Liver (tissue), 9 donors: ENCODE measurements around the gene JAZF1. TPM values are rescaled to one million over a fixed set of nuclear protein-coding genes. Genes with fewer than 3 reads are reported as not detected.

Experiments
- DNase-seq: peaks from one replicate; pipeline ENCODE4 v3.0.0-alpha.2; 2017; ENCODE audit warnings: low spot score
- H3K27ac ChIP-seq, 2 donors: one replicate each; pipeline ENCODE4 v1.7.0; 2013; ENCODE audit warnings: inconsistent platforms in 2 of 2, low read length in 2 of 2, control low read depth in 1 of 2, low read depth in 1 of 2, mild to moderate bottlenecking in 1 of 2
- H3K27me3 ChIP-seq, 4 donors: one replicate each; pipeline versions ENCODE4 v1.6.1 to v1.7.0; 2013; ENCODE audit warnings: low read length in 3 of 4, inconsistent platforms in 1 of 4, mild to moderate bottlenecking in 1 of 4, moderate library complexity in 1 of 4; ENCODE audit not compliant: control insufficient read depth in 4 of 4, insufficient read depth in 4 of 4
- H3K36me3 ChIP-seq, 4 donors: one replicate each; pipeline versions ENCODE4 v1.6.1 to v1.7.0; 2013; ENCODE audit warnings: low read length in 3 of 4, mild to moderate bottlenecking in 3 of 4, low read depth in 1 of 4, moderate library complexity in 1 of 4; ENCODE audit not compliant: control insufficient read depth in 4 of 4, insufficient read depth in 3 of 4
- H3K4me1 ChIP-seq, 4 donors: one replicate each; pipeline versions ENCODE4 v1.6.1 to v1.7.0; 2013; ENCODE audit warnings: low read length in 3 of 4, mild to moderate bottlenecking in 3 of 4, moderate library complexity in 1 of 4; ENCODE audit not compliant: control insufficient read depth in 4 of 4, insufficient read depth in 4 of 4
- H3K4me3 ChIP-seq, 3 donors: one replicate each; pipeline versions ENCODE4 v1.6.1 to v1.7.0; 2013; ENCODE audit warnings: low read length in 3 of 3, control low read depth in 1 of 3, low read depth in 1 of 3, mild to moderate bottlenecking in 1 of 3
- H3K9ac ChIP-seq, 2 donors: one replicate each; pipeline ENCODE4 v1.7.0; 2013; ENCODE audit warnings: low read length in 2 of 2, mild to moderate bottlenecking in 2 of 2, moderate library complexity in 2 of 2, control low read depth in 1 of 2, low read depth in 1 of 2
- H3K9me3 ChIP-seq, 4 donors: one replicate each; pipeline versions ENCODE4 v1.6.1 to v1.7.0; 2013; ENCODE audit warnings: low read length in 3 of 4; ENCODE audit not compliant: control insufficient read depth in 4 of 4
- ATF3 ChIP-seq: IDR thresholded peaks from 2 replicates; pipeline ENCODE4 v1.6.1; 2016; ENCODE audit warnings: antibody characterized with exemption
- CTCF ChIP-seq: fragments of 150-350 bp; IDR thresholded peaks from 2 replicates; pipeline ENCODE4 v1.5.1; 2017; ENCODE audit warnings: improper control_type of control experiment, low read depth, low read length; ENCODE audit not compliant: missing input control
- EGR1 ChIP-seq, 2 donors: IDR thresholded peaks; 2 replicates each; pipeline ENCODE4 v1.6.1; 2016 to 2018; ENCODE audit warnings: antibody characterized with exemption in 2 of 2, low read depth in 2 of 2
- FOXA1 ChIP-seq: IDR thresholded peaks from 2 replicates; pipeline ENCODE4 v1.6.1; 2016; ENCODE audit warnings: antibody characterized with exemption
- FOXA2 ChIP-seq: IDR thresholded peaks from 2 replicates; pipeline ENCODE4 v1.6.1; 2016; ENCODE audit warnings: antibody characterized with exemption
- GABPA ChIP-seq, 2 donors: IDR thresholded peaks in 1 of 2; conservative IDR thresholded peaks in 1 of 2; 2 replicates each; pipeline ENCODE4 v1.6.1; 2016; ENCODE audit warnings: antibody characterized with exemption in 2 of 2, mild to moderate bottlenecking in 1 of 2, moderate library complexity in 1 of 2
- HNF4A ChIP-seq, 2 donors: conservative IDR thresholded peaks; 2 replicates each; pipeline ENCODE4 v1.6.1; 2016; ENCODE audit warnings: antibody characterized with exemption in 2 of 2, mild to moderate bottlenecking in 2 of 2
- HNF4G ChIP-seq: IDR thresholded peaks from 2 replicates; pipeline ENCODE4 v1.6.1; 2016; ENCODE audit warnings: antibody characterized with exemption
- JUND ChIP-seq, 2 donors: IDR thresholded peaks; 2 replicates each; pipeline ENCODE4 v1.6.1; 2016; ENCODE audit warnings: antibody characterized with exemption in 2 of 2
- MAX ChIP-seq: IDR thresholded peaks from 2 replicates; pipeline ENCODE4 v1.6.1; 2016; ENCODE audit warnings: antibody characterized with exemption
- NR2F2 ChIP-seq: IDR thresholded peaks from 2 replicates; pipeline ENCODE4 v1.6.1; 2016; ENCODE audit warnings: antibody characterized with exemption
- RAD21 ChIP-seq, 2 donors: IDR thresholded peaks; 2 replicates each; pipeline ENCODE4 v1.6.1; 2016; ENCODE audit warnings: antibody characterized with exemption in 2 of 2, mild to moderate bottlenecking in 2 of 2
- REST ChIP-seq: IDR thresholded peaks from 2 replicates; pipeline ENCODE4 v1.6.1; 2016; ENCODE audit warnings: antibody characterized with exemption, mild to moderate bottlenecking
- RXRA ChIP-seq, 2 donors: IDR thresholded peaks; 2 replicates each; pipeline ENCODE4 v1.6.1; 2017 to 2018; ENCODE audit warnings: antibody characterized with exemption in 2 of 2, mild to moderate bottlenecking in 1 of 2
- SP1 ChIP-seq: IDR thresholded peaks from 2 replicates; pipeline ENCODE4 v1.6.1; 2018; ENCODE audit warnings: antibody characterized with exemption, mild to moderate bottlenecking
- TAF1 ChIP-seq: conservative IDR thresholded peaks from 2 replicates; pipeline ENCODE4 v1.6.1; 2016; ENCODE audit warnings: antibody characterized with exemption, mild to moderate bottlenecking
- YY1 ChIP-seq: IDR thresholded peaks from 2 replicates; pipeline ENCODE4 v1.6.1; 2016; ENCODE audit warnings: antibody characterized with exemption, mild to moderate bottlenecking
- ZBTB33 ChIP-seq: IDR thresholded peaks from 2 replicates; pipeline ENCODE4 v1.6.1; 2016; ENCODE audit warnings: antibody characterized with exemption
- WGBS: extraction: QIAGEN DNeasy Blood & Tissue Kit; methylation state at CpG from one replicate; pipeline ENCODE4 v1.1.7; 2013; 5-methylcytosine and 5-hydroxymethylcytosine counted together
- polyA plus RNA-seq, 2 donors: library from polyadenylated mRNA; stranded (reverse) in 1 of 2; unstranded in 1 of 2; fragments of 200-250 nt in 1 of 2; fragments of >200 nt in 1 of 2; fragmentation: Nextera tagmentation in 1 of 2; extraction: Ambion mirVana in 1 of 2; gene quantifications; one replicate each; pipeline versions ENCODE4 v1.2.1 to v1.2.3, GENCODE V29; 2013 to 2015
- total RNA-seq, 2 donors: library from RNA; depleted of rRNA; stranded (reverse); fragments of >200 nt; gene quantifications; one replicate each; pipeline ENCODE4 v1.2.3, GENCODE V29; 2014
- donor health status: healthy.
- donor health status: healthy.
- donor health status: healthy.
- donor health status: healthy.
- donor health status: healthy.

Gene JAZF1
- total and polyA plus RNA-seq, 4 donors = 2.7 to 17.8 (median 4.0) TPM

GRCh38 chr7:28166982-28167715, 13.4 kb downstream of the JAZF1 start:
- H3K4me3 ChIP-seq = no peak overlapping the region
- no peaks in the 10 kb centered on the region for H3K4me1 ChIP-seq
- DNase-seq = no peak
- no peak overlapping the region for H3K27ac ChIP-seq
- H3K9ac ChIP-seq = no peak overlapping the region
- TF ChIP-seq JUND (IDR thresholded peaks at IDR 0.05) (no peak), NR2F2 (no peak), EGR1 (IDR thresholded peaks at IDR 0.05; ENCODE audit: low read depth in 2 of 2) (no peak), HNF4G (no peak), MAX (no peak), ATF3 (no peak), FOXA1 (no peak)
- H3K9me3 ChIP-seq = no peaks in the 10 kb centered on the region
- peaks cover 0 to 2% (median 0%) of the 10 kb centered on the region in 4 donors for H3K36me3 ChIP-seq
- H3K27me3 ChIP-seq = no peaks in the 10 kb centered on the region
- 95% methylated on average over 5 of the region's 5 CpGs for WGBS

GRCh38 chr7:28165961-28166955, 14.3 kb downstream of the JAZF1 start:
- 93% methylated on average over 4 of the region's 4 CpGs for WGBS
- Histone ChIP-seq H3K9ac (no peak overlapping the region), H3K4me3 (no peak overlapping the region), H3K27ac (no peak overlapping the region), H3K4me1 (no peaks in the 10 kb centered on the region), H3K9me3 (no peaks in the 10 kb centered on the region), H3K36me3 (peaks cover 0 to 2% (median 0%) of the 10 kb centered on the region in 4 donors), H3K27me3 (no peaks in the 10 kb centered on the region)
- DNase-seq = no peak
- no peak for TF ChIP-seq YY1
- TF ChIP-seq RAD21 (IDR thresholded peaks at IDR 0.05) = no peak
- TF ChIP-seq GABPA (IDR thresholded peaks at IDR 0.05 in 1 of 2, conservative IDR thresholded peaks at IDR 0.05 in 1 of 2) = no peak
- TF ChIP-seq CTCF = no peak
- TF ChIP-seq FOXA2 = no peak
- TF ChIP-seq NR2F2 = no peak
- TF ChIP-seq FOXA1 = no peak
- TF ChIP-seq ZBTB33 = no peak
- TF ChIP-seq EGR1 (IDR thresholded peaks at IDR 0.05; ENCODE audit: low read depth in 2 of 2) = no peak
- no peak for TF ChIP-seq RXRA (IDR thresholded peaks at IDR 0.05)
- no peak for TF ChIP-seq TAF1
- TF ChIP-seq MAX = no peak
- TF ChIP-seq REST = no peak
- TF ChIP-seq HNF4G = no peak
- TF ChIP-seq SP1 = no peak
- no peak for TF ChIP-seq ATF3
- TF ChIP-seq JUND (IDR thresholded peaks at IDR 0.05) = no peak
- no peak for TF ChIP-seq HNF4A (conservative IDR thresholded peaks at IDR 0.05)
